Small intestine (tissue), 16 donors: ENCODE results near the gene BANF1. TPM values are rescaled to one million over a fixed set of nuclear protein-coding genes. Genes with fewer than 3 reads are reported as not detected.
A peak's percentile ranks its signal among the peaks of the same experiment; 100 is the strongest.

Experiments
- DNase-seq, 2 donors: peaks; one replicate each; pipeline versions ENCODE4 v3.0.0 to v3.0.0-alpha.2; 2013
- FAIRE-seq: peaks from 2 replicates; lab custom pipeline; 2012; peaks lifted over from hg19 to GRCh38; lab: Jason Lieb, UNC
- H3K27ac ChIP-seq, 3 donors: one replicate each; pipeline ENCODE4 v1.5.1; 2013; ENCODE audit warnings: low read length in 2 of 3, mild to moderate bottlenecking in 2 of 3, control low read depth in 1 of 3, inconsistent platforms in 1 of 3, low read depth in 1 of 3, moderate library complexity in 1 of 3
- H3K27me3 ChIP-seq, 3 donors: one replicate each; pipeline ENCODE4 v1.6.1; 2013; ENCODE audit warnings: low read length in 3 of 3, inconsistent platforms in 1 of 3; ENCODE audit not compliant: control insufficient read depth in 3 of 3, insufficient read depth in 3 of 3
- H3K36me3 ChIP-seq, 3 donors: one replicate each; pipeline ENCODE4 v1.6.1; 2013; ENCODE audit warnings: low read length in 3 of 3, inconsistent platforms in 1 of 3, low read depth in 1 of 3, mild to moderate bottlenecking in 1 of 3, moderate library complexity in 1 of 3; ENCODE audit not compliant: control insufficient read depth in 3 of 3, insufficient read depth in 2 of 3
- H3K4me1 ChIP-seq, 3 donors: one replicate each; pipeline ENCODE4 v1.6.1; 2013; ENCODE audit warnings: low read length in 2 of 3, inconsistent platforms in 1 of 3, low read depth in 1 of 3, mild to moderate bottlenecking in 1 of 3, moderate library complexity in 1 of 3; ENCODE audit not compliant: control insufficient read depth in 3 of 3, insufficient read depth in 2 of 3
- H3K4me3 ChIP-seq, 3 donors: one replicate each; pipeline ENCODE4 v1.5.1; 2013; ENCODE audit warnings: low read length in 3 of 3, control low read depth in 1 of 3, inconsistent platforms in 1 of 3, low read depth in 1 of 3, mild to moderate bottlenecking in 1 of 3, moderate library complexity in 1 of 3
- H3K9me3 ChIP-seq, 2 donors: one replicate each; pipeline ENCODE4 v1.6.1; 2013; ENCODE audit warnings: low read depth in 1 of 2, low read length in 1 of 2; ENCODE audit not compliant: control insufficient read depth in 2 of 2, insufficient read depth in 1 of 2
- WGBS, 3 donors: extraction: QIAGEN DNeasy Blood & Tissue Kit; methylation state at CpG; one replicate each; pipeline ENCODE4 v1.1.7; 2013; 5-methylcytosine and 5-hydroxymethylcytosine counted together
- long read RNA-seq, 10 donors: transcript quantifications; one replicate each; lab custom pipeline, GENCODE V29; 2026
- polyA plus RNA-seq, 4 donors: library from polyadenylated mRNA; stranded (reverse) in 3 of 4; unstranded in 1 of 4; fragments of 200-250 nt in 3 of 4; fragments of 120-200 nt in 1 of 4; gene quantifications; one replicate each; pipeline versions ENCODE4 v1.2.1 to v1.2.3, GENCODE V29; 2013
- donor health status: healthy with polysubstance abuse.
- donor health status: control.
- donor health status: control.
- donor health status: Bipolar disorder and iron deficiency.
- donor health status: healthy.

The BANF1 gene
- polyA plus RNA-seq: 100 to 1,000 TPM in 2 of 4 donors, 10 to 100 TPM in 2; 80.0 to 193 (median 100) TPM
- long read RNA-seq, donor 1, transcript BANF1-201 (3 exons, 1,155 nt): major isoform, 170 of 205 reads
- long read RNA-seq, donor 1, transcript BANF1-202 (3 exons, 946 nt): minor isoform, 6 of 205 reads
- long read RNA-seq, donor 1, partial matches to known transcripts: 25 of 205 reads
- long read RNA-seq, donor 1, other reads (novel, unspliced or antisense): 0 of 205 reads
- long read RNA-seq, donor 2, transcript BANF1-201 (3 exons, 1,155 nt): major isoform, 33 of 49 reads
- long read RNA-seq, donor 2, transcript BANF1-202 (3 exons, 946 nt): minor isoform, 7 of 49 reads
- long read RNA-seq, donor 2, partial matches to known transcripts: 8 of 49 reads
- long read RNA-seq, donor 2, other reads (novel, unspliced or antisense): 0 of 49 reads
- long read RNA-seq, donor 3, transcript BANF1-201 (3 exons, 1,155 nt): major isoform, 72 of 92 reads
- long read RNA-seq, donor 3, transcript BANF1-202 (3 exons, 946 nt): minor isoform, 6 of 92 reads
- long read RNA-seq, donor 3, partial matches to known transcripts: 12 of 92 reads
- long read RNA-seq, donor 3, other reads (novel, unspliced or antisense): 0 of 92 reads
- long read RNA-seq, donor 4, partial matches to known transcripts: 0 of 1 reads
- long read RNA-seq, donor 4, other reads (novel, unspliced or antisense): 0 of 1 reads
- long read RNA-seq, donor 5, transcript BANF1-201 (3 exons, 1,155 nt): major isoform, 19 of 20 reads
- long read RNA-seq, donor 5, partial matches to known transcripts: 0 of 20 reads
- long read RNA-seq, donor 5, other reads (novel, unspliced or antisense): 0 of 20 reads
- long read RNA-seq, donor 6, transcript BANF1-201 (3 exons, 1,155 nt): major isoform, 60 of 78 reads
- long read RNA-seq, donor 6, transcript BANF1-202 (3 exons, 946 nt): minor isoform, 5 of 78 reads
- long read RNA-seq, donor 6, partial matches to known transcripts: 10 of 78 reads
- long read RNA-seq, donor 6, other reads (novel, unspliced or antisense): 0 of 78 reads
- long read RNA-seq, donor 7: 0 reads
- long read RNA-seq, donor 8, transcript BANF1-201 (3 exons, 1,155 nt): major isoform, 12 of 14 reads
- long read RNA-seq, donor 8, partial matches to known transcripts: 0 of 14 reads
- long read RNA-seq, donor 8, other reads (novel, unspliced or antisense): 0 of 14 reads
- long read RNA-seq, donor 9, transcript BANF1-201 (3 exons, 1,155 nt): major isoform, 15 of 27 reads
- long read RNA-seq, donor 9, partial matches to known transcripts: 8 of 27 reads
- long read RNA-seq, donor 9, other reads (novel, unspliced or antisense): 0 of 27 reads
- long read RNA-seq, donor 10, transcript BANF1-201 (3 exons, 1,155 nt): major isoform, 85 of 121 reads
- long read RNA-seq, donor 10, transcript BANF1-208 (3 exons, 1,135 nt): minor isoform, 10 of 121 reads
- long read RNA-seq, donor 10, transcript BANF1-202 (3 exons, 946 nt): minor isoform, 10 of 121 reads
- long read RNA-seq, donor 10, partial matches to known transcripts: 16 of 121 reads
- long read RNA-seq, donor 10, other reads (novel, unspliced or antisense): 0 of 121 reads

GRCh38 chr11:66001942-66002647 lies at the start of gene BANF1, which contains the start of gene EIF1AD:
BANF1 (plus strand) TSS chr11:66002503; CDS start chr11:66003251, 748 bp downstream.
EIF1AD (minus strand) TSS chr11:66002157; CDS start chr11:66000389, 1,768 bp downstream.
- Histone ChIP-seq H3K27me3 (no peaks in the 10 kb centered on the region), H3K27ac (peak within 1 kb of the TSS; percentile 85 to 98 (median 97)), H3K4me3 (peak within 1 kb of the TSS; percentile 61 to 85 (median 80)), H3K4me1 (peaks cover 0 to 7% (median 2%) of the 10 kb centered on the region in 3 donors), H3K36me3 (peaks cover 20 to 62% (median 21%) of the 10 kb centered on the region in 3 donors), H3K9me3 (no peaks in the 10 kb centered on the region)
- DNase-seq (peak; percentile 97 to 99), FAIRE-seq (no peak)
- 0% methylated on average over 54 to 55 of the region's 55 CpGs for WGBS, 3 donors

- DNase-seq (no peak), FAIRE-seq (no peak)
- 91 to 95% (median 92%) methylated on average over 14 to 20 of the region's 20 CpGs for WGBS, 3 donors
- Histone ChIP-seq H3K36me3 (no peaks in the 10 kb centered on the region), H3K27me3 (peaks cover 0 to 5% (median 0%) of the 10 kb centered on the region in 3 donors), H3K27ac (no peak overlapping the region), H3K4me1 (no peaks in the 10 kb centered on the region), H3K4me3 (no peak overlapping the region), H3K9me3 (no peaks in the 10 kb centered on the region)
Observed at GRCh38 chr11:65953471-65953870, 48.8 kb upstream of the BANF1 start.

- no peak for FAIRE-seq
- H3K27me3 ChIP-seq: peaks cover 0 to 5% (median 0%) of the 10 kb centered on the region in 3 donors
- no peaks in the 10 kb centered on the region for H3K9me3 ChIP-seq
- no peaks in the 10 kb centered on the region for H3K36me3 ChIP-seq
- DNase-seq: no peak
- H3K4me1 ChIP-seq: no peaks in the 10 kb centered on the region
- no peak overlapping the region for H3K27ac ChIP-seq
- no peak overlapping the region for H3K4me3 ChIP-seq
- WGBS, 3 donors: 79 to 87% (median 83%) methylated on average over 8 of the region's 8 CpGs
Observed at GRCh38 chr11:65954771-65955170, 47.5 kb upstream of the BANF1 start.

GRCh38 chr11:65958291-65958690 lies 44.0 kb upstream of the BANF1 start:
- Histone ChIP-seq H3K27ac (no peak overlapping the region), H3K4me3 (no peak overlapping the region), H3K36me3 (no peaks in the 10 kb centered on the region), H3K4me1 (peaks cover 3 to 11% (median 8%) of the 10 kb centered on the region in 3 donors), H3K9me3 (no peaks in the 10 kb centered on the region), H3K27me3 (peaks cover 0 to 5% (median 0%) of the 10 kb centered on the region in 3 donors)
- no peak for DNase-seq
- no peak for FAIRE-seq
- 72 to 81% (median 78%) methylated on average over 4 of the region's 4 CpGs for WGBS, 3 donors

- Histone ChIP-seq H3K27ac (no peak overlapping the region), H3K27me3 (peaks cover 0 to 5% (median 0%) of the 10 kb centered on the region in 3 donors), H3K9me3 (no peaks in the 10 kb centered on the region), H3K4me1 (peaks cover 3 to 12% (median 8%) of the 10 kb centered on the region in 3 donors), H3K4me3 (no peak overlapping the region), H3K36me3 (peaks cover 0 to 3% (median 0%) of the 10 kb centered on the region in 3 donors)
- FAIRE-seq (no peak), DNase-seq (no peak)
- 83 to 97% (median 89%) methylated on average over 17 of the region's 17 CpGs for WGBS, 3 donors
Observed at GRCh38 chr11:65958774-65959420, 43.4 kb upstream of the BANF1 start.

GRCh38 chr11:65960824-65961266 lies 41.5 kb upstream of the BANF1 start:
- peaks cover 7 to 23% (median 14%) of the 10 kb centered on the region in 3 donors for H3K36me3 ChIP-seq
- no peak for FAIRE-seq
- H3K27ac ChIP-seq: peak overlapping the region; percentile 74 to 97 (median 81)
- no peaks in the 10 kb centered on the region for H3K9me3 ChIP-seq
- 35 to 47% (median 39%) methylated on average over 16 of the region's 16 CpGs for WGBS, 3 donors
- peak overlapping the region; percentile 51 to 99 (median 98) for H3K4me3 ChIP-seq
- peaks cover 3 to 12% (median 8%) of the 10 kb centered on the region in 3 donors for H3K4me1 ChIP-seq
- DNase-seq: no peak
- no peaks in the 10 kb centered on the region for H3K27me3 ChIP-seq
